Rectal smooth muscle tissue (tissue), 1 donor: ENCODE results near the gene RAG2.
A peak's percentile ranks its signal among the peaks of the same experiment; 100 is the strongest.

Source experiments
- H3K27ac ChIP-seq: one replicate; pipeline ENCODE4 v1.7.0; 2013; ENCODE audit warnings: low read depth, low read length, inconsistent platforms
- H3K27me3 ChIP-seq: one replicate; pipeline ENCODE4 v1.7.0; 2013; ENCODE audit warnings: low read length; ENCODE audit not compliant: control insufficient read depth, insufficient read depth
- H3K36me3 ChIP-seq: one replicate; pipeline ENCODE4 v1.7.0; 2013; ENCODE audit warnings: low read length; ENCODE audit not compliant: control insufficient read depth, insufficient read depth
- H3K4me1 ChIP-seq: one replicate; pipeline ENCODE4 v1.7.0; 2013; ENCODE audit warnings: low read length; ENCODE audit not compliant: control insufficient read depth, insufficient read depth
- H3K4me3 ChIP-seq: one replicate; pipeline ENCODE4 v1.7.0; 2013; ENCODE audit warnings: low read length
- H3K9ac ChIP-seq: one replicate; pipeline ENCODE4 v1.7.0; 2013; ENCODE audit warnings: low read length

Gene RAG2

GRCh38 chr11:36591433-36591832, 6.6 kb downstream of the RAG2 start:
- H3K27me3 ChIP-seq = peaks cover 2% of the 10 kb centered on the region
- no peak overlapping the region for H3K27ac ChIP-seq
- H3K9ac ChIP-seq = no peak overlapping the region
- H3K36me3 ChIP-seq = no peaks in the 10 kb centered on the region
- no peaks in the 10 kb centered on the region for H3K4me1 ChIP-seq
- H3K4me3 ChIP-seq = no peak overlapping the region

GRCh38 chr11:36590513-36590912, 7.5 kb downstream of the RAG2 start:
- Histone ChIP-seq H3K9ac (no peak overlapping the region), H3K27ac (no peak overlapping the region), H3K27me3 (peaks cover 2% of the 10 kb centered on the region), H3K4me1 (no peaks in the 10 kb centered on the region), H3K4me3 (no peak overlapping the region), H3K36me3 (no peaks in the 10 kb centered on the region)

DNA sequence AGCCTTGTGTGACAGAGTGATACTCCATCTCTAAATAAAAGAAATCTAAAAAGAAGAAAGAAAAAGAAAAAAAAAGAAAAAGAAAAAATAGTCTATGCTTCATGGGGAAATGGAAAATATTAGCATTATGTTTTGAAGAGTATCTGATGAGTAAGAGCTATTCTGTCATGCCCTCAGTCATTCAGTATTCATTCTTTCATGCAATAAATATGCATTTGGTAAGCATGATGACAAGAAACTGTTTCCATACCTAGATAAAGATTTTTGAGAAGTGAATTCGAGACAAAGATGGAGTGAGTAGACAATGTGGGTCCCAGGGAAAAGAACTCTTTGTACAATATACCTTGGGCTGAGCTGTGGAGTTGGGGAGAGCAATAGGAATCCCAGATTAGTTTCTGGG, 9.9 kb downstream of the RAG2 start:
- no peak overlapping the region for H3K9ac ChIP-seq
- H3K4me1 ChIP-seq = no peaks in the 10 kb centered on the region
- no peak overlapping the region for H3K27ac ChIP-seq
- H3K36me3 ChIP-seq = no peaks in the 10 kb centered on the region
- peaks cover 2% of the 10 kb centered on the region for H3K27me3 ChIP-seq
- H3K4me3 ChIP-seq = no peak overlapping the region

DNA sequence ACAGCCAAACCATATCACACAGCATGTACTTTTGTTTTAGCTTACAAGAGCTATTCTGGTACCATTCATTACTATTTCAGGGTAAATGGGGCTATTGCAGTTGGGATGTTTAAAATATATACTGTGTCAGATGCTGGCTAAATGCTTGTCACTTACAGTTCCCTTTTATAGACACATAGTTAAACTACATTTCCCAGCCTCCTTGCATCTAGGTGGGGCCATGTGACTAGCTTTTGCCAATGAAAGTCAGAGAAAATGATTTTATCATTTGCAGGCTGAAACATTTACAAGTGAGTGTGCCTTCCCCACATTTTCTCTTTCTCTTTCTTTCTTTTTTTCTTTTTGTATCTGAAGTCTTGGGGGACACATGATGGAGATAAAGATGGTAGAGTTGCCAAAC, 11.5 kb downstream of the RAG2 start:
- H3K27me3 ChIP-seq = no peaks in the 10 kb centered on the region
- H3K9ac ChIP-seq = no peak overlapping the region
- no peaks in the 10 kb centered on the region for H3K4me1 ChIP-seq
- H3K27ac ChIP-seq = no peak overlapping the region
- no peak overlapping the region for H3K4me3 ChIP-seq
- H3K36me3 ChIP-seq = no peaks in the 10 kb centered on the region

DNA sequence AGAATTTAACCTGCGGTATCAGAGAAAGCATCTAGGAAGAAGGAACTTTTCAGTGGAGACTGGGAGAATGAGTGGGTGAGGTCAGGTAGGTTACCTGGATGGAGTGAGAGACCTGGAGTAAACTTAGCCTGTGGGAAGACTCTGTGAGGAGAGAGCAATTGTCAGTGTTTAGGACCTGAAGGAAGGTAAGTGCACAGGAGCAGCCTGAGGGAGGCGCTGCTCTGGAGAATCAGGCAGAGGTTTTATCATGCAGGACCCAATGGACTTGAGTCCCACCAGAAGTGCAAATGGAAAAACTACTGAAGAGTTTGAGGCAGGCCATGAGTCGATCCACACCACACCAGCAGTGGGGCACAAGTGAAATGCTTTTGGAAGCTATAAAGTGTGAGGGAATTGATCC, 14.4 kb downstream of the RAG2 start:
- H3K27ac ChIP-seq = no peak overlapping the region
- H3K27me3 ChIP-seq = no peaks in the 10 kb centered on the region
- H3K9ac ChIP-seq = no peak overlapping the region
- no peaks in the 10 kb centered on the region for H3K36me3 ChIP-seq
- no peaks in the 10 kb centered on the region for H3K4me1 ChIP-seq
- H3K4me3 ChIP-seq = no peak overlapping the region

- Histone ChIP-seq H3K36me3 (no peaks in the 10 kb centered on the region), H3K4me3 (no peak overlapping the region), H3K9ac (no peak overlapping the region), H3K27ac (no peak overlapping the region), H3K27me3 (no peaks in the 10 kb centered on the region), H3K4me1 (peaks cover 7% of the 10 kb centered on the region)
Measured at GRCh38 chr11:36581536-36581935, 16.5 kb downstream of the RAG2 start.

GRCh38 chr11:36578458-36578857, 19.6 kb downstream of the RAG2 start:
- no peak overlapping the region for H3K4me3 ChIP-seq
- H3K27ac ChIP-seq = no peak overlapping the region
- peaks cover 9% of the 10 kb centered on the region for H3K4me1 ChIP-seq
- no peaks in the 10 kb centered on the region for H3K27me3 ChIP-seq
- no peaks in the 10 kb centered on the region for H3K36me3 ChIP-seq
- no peak overlapping the region for H3K9ac ChIP-seq

DNA sequence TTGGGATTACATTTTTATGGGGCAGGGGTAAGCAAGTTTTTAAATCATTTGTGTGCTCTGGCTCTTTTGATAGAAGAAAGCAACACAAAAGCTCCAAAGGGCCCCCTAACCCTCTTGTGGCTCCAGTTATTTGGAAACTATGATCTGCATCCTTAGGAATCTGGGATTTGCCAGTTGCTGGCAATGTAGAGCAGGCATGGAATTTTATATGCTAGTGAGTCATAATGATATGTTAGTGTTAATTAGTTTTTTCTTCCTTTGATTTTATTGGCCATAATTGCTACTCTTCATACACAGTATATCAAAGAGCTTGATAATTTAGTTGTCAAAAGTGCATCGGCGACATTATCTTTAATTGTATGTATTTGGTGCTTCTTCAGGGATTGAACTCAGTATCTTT, 20.2 kb downstream of the RAG2 start:
- Histone ChIP-seq H3K4me3 (no peak overlapping the region), H3K36me3 (no peaks in the 10 kb centered on the region), H3K27me3 (no peaks in the 10 kb centered on the region), H3K9ac (no peak overlapping the region), H3K27ac (peak overlapping the region; percentile 59), H3K4me1 (peaks cover 9% of the 10 kb centered on the region)

GRCh38 chr11:36577373-36577772, 20.7 kb downstream of the RAG2 start:
- Histone ChIP-seq H3K27ac (peak overlapping the region; percentile 59), H3K36me3 (no peaks in the 10 kb centered on the region), H3K27me3 (no peaks in the 10 kb centered on the region), H3K4me3 (no peak overlapping the region), H3K4me1 (peaks cover 9% of the 10 kb centered on the region), H3K9ac (no peak overlapping the region)

DNA sequence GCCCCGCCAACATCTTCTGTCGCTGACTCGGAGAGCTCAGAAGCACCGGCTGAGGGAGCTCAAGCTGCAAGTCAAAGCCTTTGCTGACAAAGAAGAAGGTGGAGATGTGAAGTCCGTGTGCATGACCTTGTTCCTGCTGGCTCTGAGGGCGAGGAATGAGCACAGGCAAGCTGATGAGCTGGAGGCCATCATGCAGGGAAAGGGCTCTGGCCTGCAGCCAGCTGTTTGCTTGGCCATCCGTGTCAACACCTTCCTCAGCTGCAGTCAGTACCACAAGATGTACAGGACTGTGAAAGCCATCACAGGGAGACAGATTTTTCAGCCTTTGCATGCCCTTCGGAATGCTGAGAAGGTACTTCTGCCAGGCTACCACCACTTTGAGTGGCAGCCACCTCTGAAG, 23.6 kb downstream of the RAG2 start:
- no peak overlapping the region for H3K4me3 ChIP-seq
- H3K9ac ChIP-seq = no peak overlapping the region
- no peak overlapping the region for H3K27ac ChIP-seq
- no peaks in the 10 kb centered on the region for H3K27me3 ChIP-seq
- no peaks in the 10 kb centered on the region for H3K36me3 ChIP-seq
- H3K4me1 ChIP-seq = peaks cover 9% of the 10 kb centered on the region

GRCh38 chr11:36569095-36569494, 28.9 kb downstream of the RAG2 start:
- no peak overlapping the region for H3K27ac ChIP-seq
- H3K4me3 ChIP-seq = no peak overlapping the region
- no peak overlapping the region for H3K9ac ChIP-seq
- H3K36me3 ChIP-seq = no peaks in the 10 kb centered on the region
- peaks cover 3% of the 10 kb centered on the region for H3K4me1 ChIP-seq
- H3K27me3 ChIP-seq = no peaks in the 10 kb centered on the region

DNA sequence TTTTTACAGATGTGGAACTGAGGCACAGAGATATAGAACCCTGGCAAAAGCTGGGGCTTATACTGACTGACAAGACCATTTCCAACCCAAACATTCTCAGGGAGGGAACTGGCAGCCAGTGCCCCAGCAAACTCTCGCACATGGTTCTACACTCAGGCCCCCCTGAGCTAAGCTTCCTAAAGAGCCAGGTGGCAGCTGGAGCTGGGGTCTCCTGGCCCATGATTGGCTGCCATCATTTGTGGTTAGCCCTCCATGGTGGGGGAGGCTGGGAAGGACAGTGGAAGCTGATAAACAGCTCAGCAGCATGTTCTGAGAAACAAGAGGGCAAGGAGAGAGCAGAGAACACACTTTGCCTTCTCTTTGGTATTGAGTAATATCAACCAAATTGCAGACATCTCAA, 30.3 kb downstream of the RAG2 start, which contains the start of gene RAG1:
RAG1 (plus strand) TSS at position 314 of the 400 bp plus-strand sequence. CDS start 5,298 bp downstream, outside the sequence.
- Histone ChIP-seq H3K27me3 (no peaks in the 10 kb centered on the region), H3K27ac (no peak within 1 kb of the TSS), H3K4me1 (peaks cover 3% of the 10 kb centered on the region), H3K4me3 (no peak within 1 kb of the TSS), H3K36me3 (no peaks in the 10 kb centered on the region), H3K9ac (no peak within 1 kb of the TSS)

- Histone ChIP-seq H3K4me1 (peaks cover 3% of the 10 kb centered on the region), H3K4me3 (no peak overlapping the region), H3K27me3 (no peaks in the 10 kb centered on the region), H3K27ac (no peak overlapping the region), H3K9ac (no peak overlapping the region), H3K36me3 (no peaks in the 10 kb centered on the region)
Measured at GRCh38 chr11:36566407-36567053, 31.5 kb downstream of the RAG2 start.
